ENCODE measurements around the gene CPA5. TPM values are rescaled to one million over a fixed set of nuclear protein-coding genes. Genes with fewer than 3 reads are reported as not detected.

CPA5 gene
- total RNA-seq, 1 experiment from 2014 or later: not detected

DNA sequence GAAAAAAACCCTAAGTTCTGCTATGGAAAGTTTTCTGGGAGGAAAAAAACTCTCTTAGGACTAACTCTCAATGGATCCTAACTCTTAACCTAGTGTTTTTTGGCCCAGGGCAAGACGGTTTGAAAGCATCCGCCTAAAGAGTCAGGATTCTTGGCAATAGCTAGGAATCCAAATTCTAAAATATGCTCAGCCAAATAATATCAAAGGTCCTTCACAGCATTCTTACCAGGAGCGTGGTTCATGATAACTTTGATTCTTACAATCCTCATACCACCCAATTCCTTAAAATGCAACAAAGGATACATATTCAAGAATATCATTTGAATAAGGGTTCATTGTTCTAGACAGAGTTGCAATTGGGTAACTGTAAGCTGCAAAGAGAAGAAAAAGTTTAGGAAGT, 57.0 kb downstream of the CPA5 start:
- ChIA-PET CTCF (no interaction called here), POLR2A (ENCODE audit: unreplicated experiment) (no interaction called here)
- no peaks in the 10 kb centered on the region for H4K20me1 ChIP-seq (ENCODE audit: low read length)
- H3K4me3 ChIP-seq (ENCODE audit: low read length): no peak overlapping the region
- no peaks in the 10 kb centered on the region for H3K79me2 ChIP-seq (ENCODE audit: low read length)
- intact Hi-C loops (cut with micrococcal nuclease): no loop called here
- H3F3A ChIP-seq (ENCODE audit: low read length, unreplicated experiment): no peaks in the 10 kb centered on the region
- no peaks in the 10 kb centered on the region for H3K27me3 ChIP-seq (ENCODE audit: low read length)
- H3K4me1 ChIP-seq (ENCODE audit: insufficient read depth, low read length): no peaks in the 10 kb centered on the region
- no peak overlapping the region for H3K4me2 ChIP-seq (ENCODE audit: low read length)
- no peaks in the 10 kb centered on the region for H3K9me3 ChIP-seq (ENCODE audit: low read length)
- H3K27ac ChIP-seq (ENCODE audit: low read length): no peak overlapping the region
- no peaks in the 10 kb centered on the region for H3K9me2 ChIP-seq (replicated peaks; ENCODE audit: low read length)
- H3K9ac ChIP-seq (ENCODE audit: low read length): no peak overlapping the region
- BruUV-seq (replicated peaks): no TSS peak
- no peak overlapping the region for H2AFZ ChIP-seq (ENCODE audit: low read length)
- TF ChIP-seq CTCF (conservative IDR thresholded peaks at IDR 0.05; ENCODE audit: low read depth, low read length): no peak
- TF ChIP-seq EZH2phosphoT487 (IDR thresholded peaks at IDR 0.05; ENCODE audit: borderline replicate concordance, low read length): no peak
- no peak for TF ChIP-seq EZH2 (IDR thresholded peaks at IDR 0.05; ENCODE audit: low read length, unreplicated experiment)
- ATAC-seq (no peak), DNase-seq (no peak)
- peaks cover 2% of the 10 kb centered on the region; the same call in 1 of the 2 replicates for H3K36me3 ChIP-seq (ENCODE audit: low read depth, low read length)

- Histone ChIP-seq H2AFZ (ENCODE audit: low read length) (no peak overlapping the region), H3K4me1 (ENCODE audit: insufficient read depth, low read length) (no peaks in the 10 kb centered on the region), H3K9me3 (ENCODE audit: low read length) (no peaks in the 10 kb centered on the region), H3K27ac (ENCODE audit: low read length) (no peak overlapping the region), H3K4me2 (ENCODE audit: low read length) (no peak overlapping the region), H3F3A (ENCODE audit: low read length, unreplicated experiment) (no peaks in the 10 kb centered on the region), H3K9ac (ENCODE audit: low read length) (no peak overlapping the region), H3K36me3 (ENCODE audit: low read depth, low read length) (peaks cover 2% of the 10 kb centered on the region; the same call in 1 of the 2 replicates), H3K27me3 (ENCODE audit: low read length) (no peaks in the 10 kb centered on the region), H3K79me2 (ENCODE audit: low read length) (no peaks in the 10 kb centered on the region), H3K9me2 (replicated peaks; ENCODE audit: low read length) (no peaks in the 10 kb centered on the region), H4K20me1 (ENCODE audit: low read length) (no peaks in the 10 kb centered on the region), H3K4me3 (ENCODE audit: low read length) (no peak overlapping the region)
- CTCF ChIA-PET: no interaction called here
- BruUV-seq (replicated peaks): no TSS peak
- TF ChIP-seq EZH2 (IDR thresholded peaks at IDR 0.05; ENCODE audit: low read length, unreplicated experiment) (no peak), CTCF (conservative IDR thresholded peaks at IDR 0.05; ENCODE audit: low read depth, low read length) (no peak), EZH2phosphoT487 (IDR thresholded peaks at IDR 0.05; ENCODE audit: borderline replicate concordance, low read length) (no peak)
- intact Hi-C loops (cut with micrococcal nuclease): no loop called here
- DNase-seq (no peak), ATAC-seq (no peak)
- POLR2A ChIA-PET (ENCODE audit: unreplicated experiment): no interaction called here
Observed at GRCh38 chr7:130405003-130405402, 60.4 kb downstream of the CPA5 start.

- no peak for TF ChIP-seq CTCF (conservative IDR thresholded peaks at IDR 0.05; ENCODE audit: low read depth, low read length)
- TF ChIP-seq EZH2 (IDR thresholded peaks at IDR 0.05; ENCODE audit: low read length, unreplicated experiment): no peak
- TF ChIP-seq EZH2phosphoT487 (IDR thresholded peaks at IDR 0.05; ENCODE audit: borderline replicate concordance, low read length): no peak
- H3K9me2 ChIP-seq (replicated peaks; ENCODE audit: low read length): no peaks in the 10 kb centered on the region
- no peaks in the 10 kb centered on the region for H4K20me1 ChIP-seq (ENCODE audit: low read length)
- H3K27me3 ChIP-seq (ENCODE audit: low read length): no peaks in the 10 kb centered on the region
- no peaks in the 10 kb centered on the region for H3F3A ChIP-seq (ENCODE audit: low read length, unreplicated experiment)
- DNase-seq (no peak), ATAC-seq (no peak)
- CTCF ChIA-PET: no interaction called here
- no TSS peak for BruUV-seq (replicated peaks)
- no peaks in the 10 kb centered on the region for H3K4me1 ChIP-seq (ENCODE audit: insufficient read depth, low read length)
- no peak overlapping the region for H3K4me2 ChIP-seq (ENCODE audit: low read length)
- H3K4me3 ChIP-seq (ENCODE audit: low read length): no peak overlapping the region
- no peak overlapping the region for H2AFZ ChIP-seq (ENCODE audit: low read length)
- no peak overlapping the region for H3K27ac ChIP-seq (ENCODE audit: low read length)
- POLR2A ChIA-PET (ENCODE audit: unreplicated experiment): no interaction called here
- H3K9ac ChIP-seq (ENCODE audit: low read length): no peak overlapping the region
- H3K36me3 ChIP-seq (ENCODE audit: low read depth, low read length): no peaks in the 10 kb centered on the region
- no peaks in the 10 kb centered on the region for H3K79me2 ChIP-seq (ENCODE audit: low read length)
- intact Hi-C loops (cut with micrococcal nuclease): no loop called here
- H3K9me3 ChIP-seq (ENCODE audit: low read length): no peaks in the 10 kb centered on the region
Observed at GRCh38 chr7:130409067-130409711, 64.6 kb downstream of the CPA5 start.
